ENCODE measurements around the gene LDHB. TPM values are rescaled to one million over a fixed set of nuclear protein-coding genes. Genes with fewer than 3 reads are reported as not detected.

Gene LDHB
- total RNA-seq, 1 experiment from 2014 or later: 1,343 TPM

DNA sequence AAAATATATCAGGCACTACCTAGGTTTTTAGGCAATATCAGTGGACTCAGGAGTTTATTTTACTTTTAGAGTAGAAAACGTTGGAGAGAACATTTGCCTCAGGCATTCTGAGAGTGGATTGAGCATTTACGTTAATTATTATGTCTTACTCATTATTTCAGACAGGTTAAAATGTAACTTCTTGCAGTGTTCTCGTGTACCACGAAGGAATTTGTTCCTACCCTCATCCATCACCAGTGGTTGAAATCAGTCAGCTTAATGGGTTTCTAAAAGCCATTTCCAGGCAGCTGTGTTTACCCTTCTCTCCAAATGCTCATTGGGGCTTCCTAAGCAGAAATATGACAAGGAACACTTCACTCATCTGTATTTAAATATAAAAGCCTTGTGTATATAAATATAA lies 9.1 kb upstream of the LDHB start:
- no peaks in the 10 kb centered on the region for H3K9me3 Mint-ChIP-seq
- no peaks in the 10 kb centered on the region for H3K4me1 Mint-ChIP-seq
- no peak overlapping the region for H3K27ac Mint-ChIP-seq
- Histone ChIP-seq H4K8ac (replicated peaks; ENCODE audit: insufficient read length, low read depth, low read length) (no peak overlapping the region), H2BK20ac (ENCODE audit: low read depth, low read length, poor library complexity, severe bottlenecking) (no peak overlapping the region), H3K23me2 (ENCODE audit: insufficient read length, low read depth, low read length, poor library complexity, severe bottlenecking) (no peaks in the 10 kb centered on the region), H3K9me3 (ENCODE audit: control insufficient read depth, low read depth, low read length) (no peaks in the 10 kb centered on the region), H3K27me3 (ENCODE audit: insufficient read depth, low read length) (no peaks in the 10 kb centered on the region), H3K27ac (ENCODE audit: insufficient read length, low read depth, low read length) (no peak overlapping the region), H3K18ac (ENCODE audit: insufficient read length, low read depth, low read length) (no peak overlapping the region), H4K5ac (ENCODE audit: insufficient read length, low read depth, low read length) (no peak overlapping the region), H3K56ac (ENCODE audit: insufficient read length, low read depth, low read length) (no peak overlapping the region), H3K4me1 (ENCODE audit: insufficient read depth, low read length) (no peaks in the 10 kb centered on the region), H4K91ac (ENCODE audit: insufficient read length, low read depth, low read length) (no peak overlapping the region), H3K4ac (ENCODE audit: low read depth, low read length) (no peak overlapping the region), H2BK15ac (ENCODE audit: low read depth, low read length) (no peak overlapping the region), H2BK120ac (ENCODE audit: low read depth, low read length, poor library complexity, severe bottlenecking) (no peak overlapping the region), H3K4me2 (ENCODE audit: insufficient read depth, insufficient read length, low read length) (no peak overlapping the region), H3K79me1 (ENCODE audit: insufficient read depth, low read depth, low read length, poor library complexity, severe bottlenecking) (no peaks in the 10 kb centered on the region), H2AFZ (ENCODE audit: low read length) (no peak overlapping the region), H2BK12ac (ENCODE audit: insufficient read length, low read depth, low read length) (no peak overlapping the region), H3T11ph (ENCODE audit: low read length) (no peak overlapping the region), H3K23ac (ENCODE audit: insufficient read length, low read depth, low read length) (no peak overlapping the region), H3K79me2 (ENCODE audit: insufficient read depth, low read length) (no peaks in the 10 kb centered on the region), H2AK5ac (ENCODE audit: insufficient read length, low read length) (no peak overlapping the region), H2BK5ac (ENCODE audit: insufficient read length, low read length) (no peak overlapping the region), H3K9ac (ENCODE audit: extremely low read depth, insufficient read length, low read length) (no peak overlapping the region), H4K20me1 (ENCODE audit: control insufficient read depth, insufficient read depth, insufficient read length) (no peaks in the 10 kb centered on the region), H3K14ac (ENCODE audit: insufficient read depth, low read length) (no peak overlapping the region)
- no peaks in the 10 kb centered on the region; a peak in 1 of 7 replicates for H3K36me3 Mint-ChIP-seq (ENCODE audit: insufficient read depth in 1 of 3, low read depth in 3 of 3)
- TF ChIP-seq, protein P1, sequence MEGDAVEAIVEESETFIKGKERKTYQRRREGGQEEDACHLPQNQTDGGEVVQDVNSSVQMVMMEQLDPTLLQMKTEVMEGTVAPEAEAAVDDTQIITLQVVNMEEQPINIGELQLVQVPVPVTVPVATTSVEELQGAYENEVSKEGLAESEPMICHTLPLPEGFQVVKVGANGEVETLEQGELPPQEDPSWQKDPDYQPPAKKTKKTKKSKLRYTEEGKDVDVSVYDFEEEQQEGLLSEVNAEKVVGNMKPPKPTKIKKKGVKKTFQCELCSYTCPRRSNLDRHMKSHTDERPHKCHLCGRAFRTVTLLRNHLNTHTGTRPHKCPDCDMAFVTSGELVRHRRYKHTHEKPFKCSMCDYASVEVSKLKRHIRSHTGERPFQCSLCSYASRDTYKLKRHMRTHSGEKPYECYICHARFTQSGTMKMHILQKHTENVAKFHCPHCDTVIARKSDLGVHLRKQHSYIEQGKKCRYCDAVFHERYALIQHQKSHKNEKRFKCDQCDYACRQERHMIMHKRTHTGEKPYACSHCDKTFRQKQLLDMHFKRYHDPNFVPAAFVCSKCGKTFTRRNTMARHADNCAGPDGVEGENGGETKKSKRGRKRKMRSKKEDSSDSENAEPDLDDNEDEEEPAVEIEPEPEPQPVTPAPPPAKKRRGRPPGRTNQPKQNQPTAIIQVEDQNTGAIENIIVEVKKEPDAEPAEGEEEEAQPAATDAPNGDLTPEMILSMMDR (conservative IDR thresholded peaks at IDR 0.05): no peak
- no peak for DNase-seq
- peaks cover 8% of the 10 kb centered on the region for H3K27me3 Mint-ChIP-seq (ENCODE audit: low read depth)
- WGBS (ENCODE audit: extremely low coverage, insufficient read length, low lambda C conversion rate): no CpG with 5 or more reads among the region's 4 CpGs
- H3K4me3 Mint-ChIP-seq: no peak overlapping the region

Measured in H9 (cell line).